Measurements from ENCODE around the gene ACOXL.

ACOXL gene

GRCh38 chr2:110713513-110714362 is 18.6 kb upstream of the ACOXL start:
- Histone ChIP-seq H3K23ac (ENCODE audit: low read length) (no peak overlapping the region), H2BK5ac (ENCODE audit: low read depth, low read length, poor library complexity) (no peak overlapping the region), H3K79me1 (ENCODE audit: low read length) (no peaks in the 10 kb centered on the region), H3K4me1 (ENCODE audit: control insufficient read depth in 1 of 2, insufficient read depth in 2 of 2, low read length in 2 of 2) (peaks cover 3 to 4% of the 10 kb centered on the region in 2 experiments), H3K4me3 (ENCODE audit: low read depth, low read length) (no peak overlapping the region), H3K4me2 (ENCODE audit: low read length) (no peak overlapping the region), H3K4ac (ENCODE audit: low read depth, low read length) (no peak overlapping the region), H2AK5ac (ENCODE audit: low read length) (no peak overlapping the region), H3K14ac (ENCODE audit: low read length) (no peak overlapping the region), H3K18ac (ENCODE audit: low read length) (no peak overlapping the region), H3K27me3 (ENCODE audit: insufficient read depth, low read length) (no peaks in the 10 kb centered on the region), H3K36me3 (ENCODE audit: control insufficient read depth in 1 of 2, insufficient read depth in 2 of 2, low read length in 2 of 2) (no peaks in the 10 kb centered on the region), H4K91ac (ENCODE audit: low read depth, low read length) (no peak overlapping the region), H3K9ac (ENCODE audit: low read length) (no peak overlapping the region), H4K12ac (ENCODE audit: low read depth, low read length) (no peak overlapping the region), H3K9me3 (ENCODE audit: insufficient read depth, low read depth, low read length) (no peaks in the 10 kb centered on the region), H2AFZ (ENCODE audit: insufficient read depth, low read length, poor library complexity) (no peak overlapping the region), H2BK12ac (ENCODE audit: low read length) (no peak overlapping the region), H2BK120ac (ENCODE audit: insufficient read depth, low read length, poor library complexity) (no peak overlapping the region), H3K79me2 (ENCODE audit: control insufficient read depth, insufficient read depth, low read length, poor library complexity) (no peaks in the 10 kb centered on the region), H4K8ac (ENCODE audit: low read depth, low read length) (no peak overlapping the region), H3K27ac (ENCODE audit: low read depth, low read length) (no peak overlapping the region)
- no CpG with 5 or more reads among the region's 6 CpGs for WGBS (ENCODE audit: extremely low coverage, insufficient coverage, insufficient read length)
- DNase-seq: peak in 1 of 2 donors; percentile 48

GRCh38 chr2:110714452-110715224 is 17.7 kb upstream of the ACOXL start:
- Histone ChIP-seq H2BK5ac (ENCODE audit: low read depth, low read length, poor library complexity) (no peak overlapping the region), H3K79me1 (ENCODE audit: low read length) (no peaks in the 10 kb centered on the region), H2AK5ac (ENCODE audit: low read length) (no peak overlapping the region), H4K8ac (ENCODE audit: low read depth, low read length) (no peak overlapping the region), H3K23ac (ENCODE audit: low read length) (no peak overlapping the region), H3K4me2 (ENCODE audit: low read length) (no peak overlapping the region), H3K9ac (ENCODE audit: low read length) (no peak overlapping the region), H3K9me3 (ENCODE audit: insufficient read depth, low read depth, low read length) (no peaks in the 10 kb centered on the region), H3K27ac (ENCODE audit: low read depth, low read length) (no peak overlapping the region), H2BK12ac (ENCODE audit: low read length) (no peak overlapping the region), H2AFZ (ENCODE audit: insufficient read depth, low read length, poor library complexity) (no peak overlapping the region), H3K4me3 (ENCODE audit: low read depth, low read length) (no peak overlapping the region), H3K36me3 (ENCODE audit: control insufficient read depth in 1 of 2, insufficient read depth in 2 of 2, low read length in 2 of 2) (no peaks in the 10 kb centered on the region), H4K12ac (ENCODE audit: low read depth, low read length) (no peak overlapping the region), H3K27me3 (ENCODE audit: insufficient read depth, low read length) (no peaks in the 10 kb centered on the region), H3K79me2 (ENCODE audit: control insufficient read depth, insufficient read depth, low read length, poor library complexity) (no peaks in the 10 kb centered on the region), H4K91ac (ENCODE audit: low read depth, low read length) (no peak overlapping the region), H3K4me1 (ENCODE audit: control insufficient read depth in 1 of 2, insufficient read depth in 2 of 2, low read length in 2 of 2) (peaks cover 3 to 4% of the 10 kb centered on the region in 2 experiments), H2BK120ac (ENCODE audit: insufficient read depth, low read length, poor library complexity) (no peak overlapping the region), H3K14ac (ENCODE audit: low read length) (no peak overlapping the region), H3K18ac (ENCODE audit: low read length) (no peak overlapping the region), H3K4ac (ENCODE audit: low read depth, low read length) (no peak overlapping the region)
- no peak for DNase-seq
- WGBS (ENCODE audit: extremely low coverage, insufficient coverage, insufficient read length): no CpG with 5 or more reads among the region's 6 CpGs

DNA sequence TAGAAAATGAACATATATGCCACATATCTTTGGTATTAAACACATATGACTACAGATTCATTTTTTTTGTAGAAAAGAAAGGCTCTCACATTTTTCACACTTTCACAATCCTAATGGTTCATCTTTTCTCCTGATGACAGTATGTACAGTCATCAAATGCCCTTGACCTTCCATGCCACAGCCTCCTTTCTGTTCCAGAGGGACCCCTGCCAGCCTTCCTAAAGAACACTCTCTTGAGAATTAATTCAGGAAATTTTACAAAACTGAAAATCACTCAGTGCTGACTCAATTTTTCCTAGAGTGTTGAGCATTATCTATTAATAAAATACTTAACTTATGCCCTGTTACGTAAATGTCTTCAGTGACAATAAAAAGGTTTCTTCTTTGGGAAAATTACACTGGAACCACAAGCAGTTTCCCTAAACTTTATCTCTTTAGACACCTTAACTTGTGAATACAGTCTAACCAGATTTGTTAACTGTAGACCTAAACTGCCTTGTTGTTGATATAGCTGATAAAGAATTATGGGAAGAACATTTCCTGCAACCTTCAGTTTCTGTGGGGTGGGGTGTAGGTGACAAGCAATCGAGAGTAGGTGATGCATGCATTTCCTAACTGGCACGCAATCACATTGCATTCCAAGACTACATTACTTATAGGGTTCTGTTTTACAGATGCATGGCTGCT is 15.3 kb upstream of the ACOXL start:
- Histone ChIP-seq H3K4ac (ENCODE audit: low read depth, low read length) (no peak overlapping the region), H3K18ac (ENCODE audit: low read length) (no peak overlapping the region), H3K79me1 (ENCODE audit: low read length) (no peaks in the 10 kb centered on the region), H3K79me2 (ENCODE audit: control insufficient read depth, insufficient read depth, low read length, poor library complexity) (no peaks in the 10 kb centered on the region), H2BK12ac (ENCODE audit: low read length) (no peak overlapping the region), H3K9me3 (ENCODE audit: insufficient read depth, low read depth, low read length) (peaks cover 3% of the 10 kb centered on the region), H4K8ac (ENCODE audit: low read depth, low read length) (no peak overlapping the region), H2BK120ac (ENCODE audit: insufficient read depth, low read length, poor library complexity) (no peak overlapping the region), H2AK5ac (ENCODE audit: low read length) (no peak overlapping the region), H3K4me3 (ENCODE audit: low read depth, low read length) (no peak overlapping the region), H3K27me3 (ENCODE audit: insufficient read depth, low read length) (no peaks in the 10 kb centered on the region), H3K4me2 (ENCODE audit: low read length) (no peak overlapping the region), H3K4me1 (ENCODE audit: control insufficient read depth in 1 of 2, insufficient read depth in 2 of 2, low read length in 2 of 2) (peaks cover 4 to 6% of the 10 kb centered on the region in 2 experiments), H2BK5ac (ENCODE audit: low read depth, low read length, poor library complexity) (no peak overlapping the region), H4K91ac (ENCODE audit: low read depth, low read length) (no peak overlapping the region), H3K36me3 (ENCODE audit: control insufficient read depth in 1 of 2, insufficient read depth in 2 of 2, low read length in 2 of 2) (no peaks in the 10 kb centered on the region), H3K14ac (ENCODE audit: low read length) (no peak overlapping the region), H3K9ac (ENCODE audit: low read length) (no peak overlapping the region), H3K23ac (ENCODE audit: low read length) (no peak overlapping the region), H4K12ac (ENCODE audit: low read depth, low read length) (no peak overlapping the region), H3K27ac (ENCODE audit: low read depth, low read length) (no peak overlapping the region), H2AFZ (ENCODE audit: insufficient read depth, low read length, poor library complexity) (no peak overlapping the region)
- WGBS (ENCODE audit: extremely low coverage, insufficient coverage, insufficient read length): no CpG with 5 or more reads among the region's 3 CpGs
- DNase-seq: no peak

GRCh38 chr2:110717734-110718133 is 14.6 kb upstream of the ACOXL start:
- no peaks in the 10 kb centered on the region for H3K27me3 ChIP-seq (ENCODE audit: insufficient read depth, low read length)
- H2BK120ac ChIP-seq (ENCODE audit: insufficient read depth, low read length, poor library complexity): no peak overlapping the region
- no peak overlapping the region for H4K8ac ChIP-seq (ENCODE audit: low read depth, low read length)
- peaks cover 4 to 6% of the 10 kb centered on the region in 2 experiments for H3K4me1 ChIP-seq (ENCODE audit: control insufficient read depth in 1 of 2, insufficient read depth in 2 of 2, low read length in 2 of 2)
- WGBS (ENCODE audit: extremely low coverage, insufficient coverage, insufficient read length): no CpG with 5 or more reads among the region's 4 CpGs
- no peak overlapping the region for H3K4ac ChIP-seq (ENCODE audit: low read depth, low read length)
- H2AFZ ChIP-seq (ENCODE audit: insufficient read depth, low read length, poor library complexity): no peak overlapping the region
- DNase-seq: no peak
- H3K9me3 ChIP-seq (ENCODE audit: insufficient read depth, low read depth, low read length): peaks cover 3% of the 10 kb centered on the region
- no peak overlapping the region for H3K14ac ChIP-seq (ENCODE audit: low read length)
- H3K4me2 ChIP-seq (ENCODE audit: low read length): no peak overlapping the region
- no peaks in the 10 kb centered on the region for H3K36me3 ChIP-seq (ENCODE audit: control insufficient read depth in 1 of 2, insufficient read depth in 2 of 2, low read length in 2 of 2)
- H4K12ac ChIP-seq (ENCODE audit: low read depth, low read length): no peak overlapping the region
- H4K91ac ChIP-seq (ENCODE audit: low read depth, low read length): no peak overlapping the region
- no peak overlapping the region for H2BK12ac ChIP-seq (ENCODE audit: low read length)
- H2BK5ac ChIP-seq (ENCODE audit: low read depth, low read length, poor library complexity): no peak overlapping the region
- no peak overlapping the region for H3K9ac ChIP-seq (ENCODE audit: low read length)
- no peak overlapping the region for H3K23ac ChIP-seq (ENCODE audit: low read length)
- H3K4me3 ChIP-seq (ENCODE audit: low read depth, low read length): no peak overlapping the region
- H2AK5ac ChIP-seq (ENCODE audit: low read length): no peak overlapping the region
- no peaks in the 10 kb centered on the region for H3K79me2 ChIP-seq (ENCODE audit: control insufficient read depth, insufficient read depth, low read length, poor library complexity)
- H3K27ac ChIP-seq (ENCODE audit: low read depth, low read length): no peak overlapping the region
- H3K79me1 ChIP-seq (ENCODE audit: low read length): no peaks in the 10 kb centered on the region
- H3K18ac ChIP-seq (ENCODE audit: low read length): no peak overlapping the region
